SU-DHL-6 (cell line): ENCODE results near the gene OR6C76.
"Not testable (repeated sequence)": the region's sequence is repeated elsewhere in the genome, so short reads cannot be mapped to it uniquely, and the experiment has no call there.

Source experiments
- H2AFZ ChIP-seq: fragments of 200-600 bp; sonication (generic); 2 replicates; pipeline ENCODE4 v1.6.1; 2014; ENCODE audit warnings: low read depth, mild to moderate bottlenecking, moderate library complexity, mixed read lengths, antibody characterized with exemption, low read length; ENCODE audit not compliant: severe bottlenecking
- H3F3A ChIP-seq: fragments of 200-600 bp; shearing (Covaris generic); 2 replicates; pipeline ENCODE4 v1.6.0; 2016; ENCODE audit warnings: antibody characterized with exemption, mild to moderate bottlenecking; ENCODE audit not compliant: insufficient read depth
- H3K27ac ChIP-seq: fragments of 200-600 bp; sonication (generic); 2 replicates; pipeline ENCODE4 v1.5.1; 2016; ENCODE audit warnings: low read depth, mild to moderate bottlenecking, low read length, moderate library complexity, mixed read lengths
- H3K27me3 ChIP-seq: fragments of 200-600 bp; sonication (generic), shearing (Covaris generic); 2 replicates; pipeline ENCODE4 v1.6.0; 2014; ENCODE audit warnings: mild to moderate bottlenecking, low read length
- H3K36me3 ChIP-seq: fragments of 200-600 bp; sonication (generic); 2 replicates; pipeline ENCODE4 v1.6.1; 2014; ENCODE audit warnings: mild to moderate bottlenecking, low read length, mixed read lengths
- H3K4me2 ChIP-seq: fragments of 300-600, 200-600 bp; shearing (Covaris generic), sonication (generic); 2 replicates; pipeline ENCODE4 v1.6.0; 2014; ENCODE audit warnings: low read length, low read depth, mild to moderate bottlenecking; ENCODE audit not compliant: poor library complexity, severe bottlenecking
- H3K4me3 ChIP-seq: fragments of 200-600 bp; sonication (generic); 2 replicates; pipeline ENCODE4 v1.5.1; 2014; ENCODE audit warnings: antibody characterized with exemption, low read length, mild to moderate bottlenecking, mixed read lengths; ENCODE audit not compliant: insufficient read depth, poor library complexity, severe bottlenecking
- H3K79me2 ChIP-seq: fragments of 200-600 bp; sonication (generic); 2 replicates; pipeline ENCODE4 v1.6.1; 2014; ENCODE audit warnings: mild to moderate bottlenecking, low read length, moderate library complexity; ENCODE audit not compliant: insufficient read depth
- H3K9ac ChIP-seq: fragments of 200-600 bp; sonication (generic); 2 replicates; pipeline ENCODE4 v1.7.0; 2014; ENCODE audit warnings: mild to moderate bottlenecking, low read length
- H3K9me2 ChIP-seq: fragments of 200-600 bp; sonication (generic); replicated peaks from 2 replicates; pipeline ENCODE4 v1.6.1; 2014; ENCODE audit warnings: low read length; ENCODE audit not compliant: insufficient read depth
- H3K9me3 ChIP-seq: fragments of 200-600 bp; sonication (generic); 2 replicates; pipeline ENCODE4 v1.6.1; 2014; ENCODE audit warnings: low read length, mixed read lengths; ENCODE audit not compliant: insufficient read depth
- H4K20me1 ChIP-seq: fragments of 200-600 bp; sonication (generic); 2 replicates; pipeline ENCODE4 v1.6.1; 2014; ENCODE audit warnings: low read depth, mild to moderate bottlenecking, antibody characterized with exemption, low read length, moderate library complexity, mixed read lengths
- EZH2phosphoT487 ChIP-seq: fragments of 200-600 bp; sonication (generic), shearing (Covaris generic); conservative IDR thresholded peaks from 2 replicates; pipeline ENCODE4 v1.6.1; 2018; ENCODE audit warnings: mild to moderate bottlenecking, antibody characterized with exemption, low read length, moderate library complexity, mixed read lengths
- TF ChIP-seq, protein P1 (sequence below): fragments of 200-600 bp; sonication (generic); IDR thresholded peaks from one replicate; pipeline ENCODE4 v1.5.1; 2017; ENCODE audit warnings: antibody characterized with exemption, mild to moderate bottlenecking, low read length, moderate library complexity; ENCODE audit not compliant: insufficient read depth, poor library complexity, severe bottlenecking

OR6C76 gene

DNA sequence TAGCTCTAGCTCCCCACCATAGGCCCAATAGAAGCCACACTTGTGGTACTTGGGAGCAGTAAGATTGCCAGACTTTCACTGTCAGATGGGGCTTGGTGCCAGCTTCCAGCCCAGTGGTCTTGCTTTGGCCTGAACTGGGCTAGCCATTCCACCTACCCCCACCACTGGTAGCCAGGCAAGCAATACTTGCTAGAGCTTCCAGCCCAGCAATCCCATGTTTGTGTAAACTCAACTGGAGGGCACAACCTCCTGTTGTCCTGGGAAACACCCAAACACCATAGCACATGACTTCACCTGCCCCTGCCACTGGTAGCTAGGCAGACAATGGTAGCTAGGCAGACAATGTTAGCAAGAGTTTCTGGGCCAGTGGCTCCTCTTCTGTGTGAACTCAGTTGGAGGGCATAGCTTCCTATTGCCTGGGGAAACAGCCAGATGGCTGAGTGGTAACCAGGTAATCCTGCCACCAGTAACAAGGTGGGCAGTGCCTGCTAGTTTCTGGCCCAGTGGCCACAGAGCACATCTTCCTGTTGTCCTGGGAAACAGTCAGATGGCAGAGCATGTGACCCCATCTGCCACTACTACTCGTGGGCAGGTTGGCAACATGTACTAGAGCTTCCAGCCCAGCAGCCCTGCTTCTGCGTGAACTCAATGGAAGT, 5.6 kb upstream of the OR6C76 start:
- H3F3A ChIP-seq, result no peaks in the 10 kb centered on the region
- H3K36me3 ChIP-seq, result no peaks in the 10 kb centered on the region
- TF ChIP-seq, protein P1, sequence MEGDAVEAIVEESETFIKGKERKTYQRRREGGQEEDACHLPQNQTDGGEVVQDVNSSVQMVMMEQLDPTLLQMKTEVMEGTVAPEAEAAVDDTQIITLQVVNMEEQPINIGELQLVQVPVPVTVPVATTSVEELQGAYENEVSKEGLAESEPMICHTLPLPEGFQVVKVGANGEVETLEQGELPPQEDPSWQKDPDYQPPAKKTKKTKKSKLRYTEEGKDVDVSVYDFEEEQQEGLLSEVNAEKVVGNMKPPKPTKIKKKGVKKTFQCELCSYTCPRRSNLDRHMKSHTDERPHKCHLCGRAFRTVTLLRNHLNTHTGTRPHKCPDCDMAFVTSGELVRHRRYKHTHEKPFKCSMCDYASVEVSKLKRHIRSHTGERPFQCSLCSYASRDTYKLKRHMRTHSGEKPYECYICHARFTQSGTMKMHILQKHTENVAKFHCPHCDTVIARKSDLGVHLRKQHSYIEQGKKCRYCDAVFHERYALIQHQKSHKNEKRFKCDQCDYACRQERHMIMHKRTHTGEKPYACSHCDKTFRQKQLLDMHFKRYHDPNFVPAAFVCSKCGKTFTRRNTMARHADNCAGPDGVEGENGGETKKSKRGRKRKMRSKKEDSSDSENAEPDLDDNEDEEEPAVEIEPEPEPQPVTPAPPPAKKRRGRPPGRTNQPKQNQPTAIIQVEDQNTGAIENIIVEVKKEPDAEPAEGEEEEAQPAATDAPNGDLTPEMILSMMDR, result no peak
- TF ChIP-seq EZH2phosphoT487, result no peak
- no peak overlapping the region for H3K4me3 ChIP-seq
- H3K79me2 ChIP-seq, result no peaks in the 10 kb centered on the region
- no peaks in the 10 kb centered on the region for H3K9me2 ChIP-seq
- no peak overlapping the region for H3K9ac ChIP-seq
- no peaks in the 10 kb centered on the region for H4K20me1 ChIP-seq
- no peak overlapping the region for H3K4me2 ChIP-seq
- H3K27ac ChIP-seq, result no peak overlapping the region
- no peak overlapping the region for H2AFZ ChIP-seq
- no peaks in the 10 kb centered on the region for H3K27me3 ChIP-seq
- no peaks in the 10 kb centered on the region for H3K9me3 ChIP-seq

DNA sequence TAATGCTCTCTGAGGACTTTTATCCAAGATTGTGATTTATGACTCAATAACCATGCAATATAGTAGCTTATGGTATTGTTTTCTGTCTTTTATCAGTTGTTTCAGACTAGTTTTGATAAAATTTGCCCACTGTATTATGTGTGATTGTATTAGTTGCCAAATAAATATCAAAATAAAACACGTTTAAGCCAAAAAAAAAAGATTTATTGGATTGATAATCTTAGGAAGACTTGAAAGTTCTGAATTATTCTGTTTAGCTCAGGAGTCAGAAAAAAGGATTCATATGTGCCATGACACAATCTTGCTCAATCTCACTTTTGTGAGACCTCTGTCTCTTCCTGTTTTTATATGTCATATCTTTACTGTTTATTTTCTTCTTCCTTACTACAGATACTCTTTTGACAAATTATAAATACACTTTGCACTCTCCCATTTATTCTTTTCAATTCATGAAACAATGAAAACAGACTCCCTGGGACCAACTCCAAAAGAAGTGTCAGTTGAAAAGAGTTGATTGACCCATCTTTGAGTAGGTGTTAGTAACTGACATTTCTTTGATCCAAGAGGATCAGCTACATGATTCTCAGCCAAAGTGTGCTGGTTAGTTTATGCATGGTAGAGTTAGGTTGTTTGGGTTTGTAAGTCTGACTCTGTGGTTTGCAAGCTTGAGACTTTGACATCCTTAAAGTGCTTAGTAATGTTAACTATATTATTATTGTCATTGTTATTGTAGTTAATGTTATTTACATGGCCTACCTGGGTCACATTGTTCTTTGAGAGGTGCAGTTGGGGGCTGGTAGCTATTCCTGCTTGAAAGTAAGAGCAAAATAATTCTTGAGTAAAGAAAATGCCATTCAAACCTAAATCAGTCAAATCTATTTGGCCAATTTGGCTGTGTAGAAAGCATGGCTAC, 2.5 kb downstream of the OR6C76 start:
- Histone ChIP-seq H3K79me2 (no peaks in the 10 kb centered on the region), H3K27me3 (no peaks in the 10 kb centered on the region), H3K4me3 (no peak overlapping the region), H3K27ac (no peak overlapping the region), H3K9me2 (no peaks in the 10 kb centered on the region), H3F3A (no peaks in the 10 kb centered on the region), H4K20me1 (no peaks in the 10 kb centered on the region), H2AFZ (no peak overlapping the region), H3K9ac (no peak overlapping the region), H3K36me3 (no peaks in the 10 kb centered on the region), H3K9me3 (no peaks in the 10 kb centered on the region), H3K4me2 (no peak overlapping the region)
- TF ChIP-seq, protein P1, result no peak
- no peak for TF ChIP-seq EZH2phosphoT487

DNA sequence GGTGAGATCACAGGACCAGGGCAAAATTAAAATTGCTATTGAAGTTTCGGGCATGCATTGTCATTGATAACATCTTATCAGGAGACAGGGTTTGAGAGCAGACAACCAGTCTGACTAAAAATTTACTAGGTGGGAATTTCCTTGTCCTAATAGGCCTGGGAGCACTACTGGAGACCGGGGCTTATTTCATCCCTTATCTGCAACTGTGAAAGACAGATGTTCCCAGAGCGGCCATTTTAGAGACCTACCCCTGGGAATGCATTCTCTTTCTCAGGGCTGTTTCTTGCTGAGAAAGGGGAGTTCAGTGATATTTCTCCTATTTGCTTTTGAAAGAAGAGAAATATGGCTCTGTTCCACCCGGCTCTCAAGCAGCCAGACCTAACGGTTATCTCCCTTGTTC, 15.2 kb downstream of the OR6C76 start:
- H3K9me3 ChIP-seq, H3K9me2 ChIP-seq, H3K27me3 ChIP-seq, H4K20me1 ChIP-seq, H3K27ac ChIP-seq, H3K36me3 ChIP-seq, H2AFZ ChIP-seq, H3K79me2 ChIP-seq, H3F3A ChIP-seq, H3K9ac ChIP-seq, H3K4me2 ChIP-seq, H3K4me3 ChIP-seq: not testable (repeated sequence)

DNA sequence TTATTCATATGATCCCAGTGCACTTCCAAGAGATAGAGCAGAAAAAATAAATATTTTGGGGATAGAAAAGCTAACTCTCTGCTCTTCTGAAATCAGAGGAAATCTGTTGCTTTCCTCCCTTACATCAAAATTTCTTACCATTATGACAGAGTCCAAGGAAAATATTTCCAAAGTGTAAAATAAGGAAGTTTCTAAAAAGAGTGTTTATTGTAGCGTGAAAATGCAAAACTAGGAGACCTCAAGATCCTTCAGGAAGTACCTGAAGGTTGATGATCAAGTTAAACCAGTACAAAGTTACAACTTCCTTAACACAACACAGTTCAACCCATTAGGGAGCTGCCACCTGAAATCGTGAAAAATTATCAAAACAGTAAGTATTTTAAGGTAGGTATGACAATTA, 17.7 kb downstream of the OR6C76 start, which contains the start of gene OR6C2:
Gene OR6C2 (plus strand): TSS at position 301 of the 400 bp plus-strand sequence. CDS start 8,138 bp downstream, outside the sequence.
- Histone ChIP-seq H3K9me3 (no peaks in the 10 kb centered on the region), H3K4me3 (no peak within 1 kb of the TSS), H3K27me3 (no peaks in the 10 kb centered on the region), H3K9ac (no peak within 1 kb of the TSS), H2AFZ (no peak within 1 kb of the TSS), H3K9me2 (no peaks in the 10 kb centered on the region), H3K4me2 (no peak within 1 kb of the TSS), H3K79me2 (no peaks in the 10 kb centered on the region), H3K36me3 (no peaks in the 10 kb centered on the region), H3K27ac (no peak within 1 kb of the TSS), H3F3A (no peaks in the 10 kb centered on the region), H4K20me1 (no peaks in the 10 kb centered on the region)
- TF ChIP-seq, protein P1, result no peak
- no peak for TF ChIP-seq EZH2phosphoT487
